ENCODE measurements around the gene GAPDHS.
A peak's percentile ranks its signal among the peaks of the same experiment; 100 is the strongest.

Gene GAPDHS

GRCh38 chr19:35519291-35519690, 14.0 kb upstream of the GAPDHS start:
- Histone ChIP-seq H3K36me3 (no peaks in the 10 kb centered on the region), H3K4me3 (no peak overlapping the region), H3K27ac (no peak overlapping the region), H3K4me1 (peaks cover 3% of the 10 kb centered on the region; the same call in 1 of the 2 replicates), H3K27me3 (no peaks in the 10 kb centered on the region), H3K9ac (no peak overlapping the region), H3K9me3 (no peaks in the 10 kb centered on the region), H4K20me1 (no peaks in the 10 kb centered on the region), H3K4me2 (no peak overlapping the region)
- TF ChIP-seq Cebpa-rat (IDR thresholded peaks at IDR 0.05), result no peak

DNA sequence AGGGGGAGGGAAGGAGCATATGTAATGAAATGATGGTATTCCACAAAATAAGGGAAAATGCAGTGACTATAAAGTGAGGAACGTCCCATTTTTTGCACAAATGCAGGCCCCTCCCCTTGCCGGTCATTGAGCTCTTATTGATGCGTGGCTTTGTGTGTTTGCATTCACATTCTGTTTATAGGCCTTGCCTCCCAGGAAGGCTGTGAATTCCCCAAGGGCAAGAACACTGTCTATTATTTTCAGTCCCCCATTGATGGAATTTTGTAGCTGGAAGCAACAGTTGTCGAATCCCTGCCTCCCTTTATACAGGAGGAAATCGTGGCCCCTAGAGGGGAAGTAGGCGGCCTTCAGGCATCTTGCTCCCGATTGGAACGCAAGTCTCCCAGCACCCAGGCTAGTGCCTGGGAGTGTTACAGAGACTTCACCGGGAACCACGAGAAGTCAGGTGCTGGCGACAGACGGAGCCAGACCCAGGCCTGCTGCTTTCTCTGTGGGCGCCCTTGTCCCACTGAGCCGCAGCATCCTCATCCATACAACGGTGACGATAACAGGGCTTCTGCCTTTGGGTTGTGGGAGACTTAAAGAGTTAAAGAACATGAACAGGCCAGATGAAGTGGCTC, 12.0 kb upstream of the GAPDHS start:
- Histone ChIP-seq H3K36me3 (no peaks in the 10 kb centered on the region), H3K27ac (no peak overlapping the region), H3K4me2 (no peak overlapping the region), H3K4me1 (no peaks in the 10 kb centered on the region), H4K20me1 (no peaks in the 10 kb centered on the region), H3K9me3 (no peaks in the 10 kb centered on the region), H3K27me3 (no peaks in the 10 kb centered on the region), H3K9ac (no peak overlapping the region), H3K4me3 (no peak overlapping the region)
- TF ChIP-seq Cebpa-rat (IDR thresholded peaks at IDR 0.05), result no peak

GRCh38 chr19:35522745-35523327, 10.4 kb upstream of the GAPDHS start:
- no peak overlapping the region for H3K4me3 ChIP-seq
- no peaks in the 10 kb centered on the region for H4K20me1 ChIP-seq
- no peaks in the 10 kb centered on the region for H3K27me3 ChIP-seq
- no peak for TF ChIP-seq Cebpa-rat (IDR thresholded peaks at IDR 0.05)
- no peak overlapping the region for H3K27ac ChIP-seq
- H3K9ac ChIP-seq, result no peak overlapping the region
- H3K36me3 ChIP-seq, result no peaks in the 10 kb centered on the region
- no peaks in the 10 kb centered on the region for H3K9me3 ChIP-seq
- no peaks in the 10 kb centered on the region for H3K4me1 ChIP-seq
- H3K4me2 ChIP-seq, result no peak overlapping the region

- Histone ChIP-seq H3K36me3 (no peaks in the 10 kb centered on the region), H3K27ac (no peak overlapping the region), H3K4me1 (peaks cover 9% of the 10 kb centered on the region), H3K4me2 (no peak overlapping the region), H3K4me3 (no peak overlapping the region), H4K20me1 (no peaks in the 10 kb centered on the region), H3K27me3 (no peaks in the 10 kb centered on the region), H3K9me3 (no peaks in the 10 kb centered on the region), H3K9ac (no peak overlapping the region)
- TF ChIP-seq Cebpa-rat (IDR thresholded peaks at IDR 0.05), result no peak
Measured at GRCh38 chr19:35524181-35524837, 8.9 kb upstream of the GAPDHS start.

DNA sequence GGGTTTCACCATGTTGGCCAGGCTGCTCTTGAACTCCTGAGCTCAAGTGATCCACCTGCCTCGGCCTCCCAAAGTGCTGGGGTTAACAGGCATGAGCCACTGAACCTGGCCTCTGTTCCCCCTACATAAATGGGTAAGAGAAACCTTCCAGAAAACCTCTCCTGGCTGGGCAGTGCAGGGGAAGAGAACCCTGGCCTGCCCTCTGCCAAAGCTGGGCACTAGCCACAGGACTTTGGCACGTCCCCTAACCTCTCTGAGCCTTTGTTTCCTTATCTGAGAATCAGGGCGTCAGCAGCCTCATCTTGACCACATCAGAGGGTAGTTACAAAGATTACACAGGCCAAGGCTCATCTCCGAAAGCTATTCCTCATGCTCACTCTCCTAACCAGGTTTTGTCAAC, 7.4 kb upstream of the GAPDHS start:
- no peak overlapping the region for H3K27ac ChIP-seq
- H3K9ac ChIP-seq, result no peak overlapping the region
- no peaks in the 10 kb centered on the region for H4K20me1 ChIP-seq
- H3K4me2 ChIP-seq, result no peak overlapping the region
- H3K36me3 ChIP-seq, result no peaks in the 10 kb centered on the region
- no peaks in the 10 kb centered on the region for H3K9me3 ChIP-seq
- H3K4me3 ChIP-seq, result no peak overlapping the region
- peaks cover 18% of the 10 kb centered on the region for H3K4me1 ChIP-seq
- TF ChIP-seq Cebpa-rat (IDR thresholded peaks at IDR 0.05), result no peak
- H3K27me3 ChIP-seq, result no peaks in the 10 kb centered on the region

DNA sequence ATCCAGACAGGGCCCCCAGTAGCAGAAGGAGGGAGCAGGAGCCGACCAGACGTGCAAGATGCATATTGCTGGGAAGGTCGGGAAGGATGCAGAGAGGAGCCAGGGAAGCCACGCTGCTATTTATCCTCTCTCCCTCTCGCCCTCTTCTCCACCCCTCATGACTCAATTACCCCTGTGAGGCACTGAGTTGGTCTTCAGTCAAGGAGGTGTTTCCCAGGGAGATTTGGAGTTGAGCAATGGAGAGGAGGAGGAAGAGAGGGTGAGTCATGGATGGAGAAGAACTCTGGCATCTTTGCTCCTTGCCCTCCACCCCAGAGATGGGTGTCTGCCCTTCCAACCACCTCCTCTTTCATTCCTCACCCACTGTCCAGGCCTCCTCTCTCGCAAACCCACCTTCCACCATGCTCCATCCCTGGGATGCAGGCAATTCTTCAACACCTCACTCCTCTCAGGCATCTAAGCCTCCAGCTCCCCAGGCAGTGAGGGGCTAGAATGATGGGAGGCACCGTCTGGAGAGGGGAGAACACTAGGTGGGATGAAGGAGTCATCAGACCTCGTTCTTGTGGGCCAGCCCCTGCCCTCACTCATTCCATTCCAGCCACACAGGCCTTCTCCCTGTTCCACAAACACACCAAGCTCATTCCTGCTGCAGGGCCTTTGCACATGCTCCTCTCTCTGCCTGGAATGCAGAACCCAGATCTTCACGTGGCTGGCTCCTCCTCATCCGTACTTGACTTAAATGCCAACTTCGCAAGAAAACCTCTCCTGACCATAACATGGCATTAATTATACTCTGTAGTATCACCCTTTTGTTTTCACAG, 4.8 kb upstream of the GAPDHS start, which contains the start of gene SBSN:
Gene SBSN, minus strand, starts transcription at position 94 of the 821 bp plus-strand sequence. Its CDS starts 30 bp downstream, at position 64.
- Histone ChIP-seq H3K27me3 (peaks cover 8% of the 10 kb centered on the region; the same call in 1 of the 2 replicates), H3K9ac (no peak within 1 kb of the TSS)

GRCh38 chr19:35529241-35530218, 3.7 kb upstream of the GAPDHS start:
- 0 out of 2 replicates have a peak overlapping the region, but pooled peaks have one; percentile 37 for H3K27ac ChIP-seq
- H3K27me3 ChIP-seq, result peaks cover 19% of the 10 kb centered on the region; the same call in 1 of the 2 replicates

More for the DNA sequence above, 4.8 kb upstream of the GAPDHS start, which contains the start of gene SBSN:
- peak within 1 kb of the TSS; percentile 63 for H3K4me2 ChIP-seq
- TF ChIP-seq Cebpa-rat (IDR thresholded peaks at IDR 0.05), result no peak
- peaks cover 18% of the 10 kb centered on the region for H3K4me1 ChIP-seq
- no peaks in the 10 kb centered on the region for H3K36me3 ChIP-seq
- H3K27ac ChIP-seq, result 0 out of 2 replicates have a peak within 1 kb of the TSS, but pooled peaks have one; percentile 37
- H3K4me3 ChIP-seq, result no peak within 1 kb of the TSS
- no peaks in the 10 kb centered on the region for H3K9me3 ChIP-seq
- H4K20me1 ChIP-seq, result no peaks in the 10 kb centered on the region

DNA sequence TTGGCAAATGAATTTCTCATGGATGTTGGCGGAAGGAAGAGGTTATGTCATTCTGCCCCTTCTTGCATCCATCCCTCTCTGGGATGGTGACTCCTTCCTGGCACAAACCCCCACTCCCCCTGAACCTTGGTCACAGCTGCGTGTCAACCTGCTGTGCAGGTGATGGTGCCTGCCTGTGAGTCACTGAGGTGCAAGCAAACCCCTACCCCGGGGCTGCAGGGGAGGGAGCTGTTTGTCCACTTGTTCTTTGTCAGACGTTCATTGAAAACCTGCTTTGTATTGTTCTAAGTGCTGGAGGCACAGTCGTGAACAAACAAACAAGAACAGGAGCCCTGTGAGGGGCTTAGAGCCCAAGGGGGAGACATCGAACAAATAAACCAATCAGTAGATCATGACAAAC, 2.0 kb upstream of the GAPDHS start:
- no peak overlapping the region for H3K4me3 ChIP-seq
- H3K9ac ChIP-seq, result no peak overlapping the region
- H3K9me3 ChIP-seq, result no peaks in the 10 kb centered on the region
- no peak overlapping the region for H3K4me2 ChIP-seq
- H3K36me3 ChIP-seq, result no peaks in the 10 kb centered on the region
- no peak for TF ChIP-seq Cebpa-rat (IDR thresholded peaks at IDR 0.05)
- peaks cover 26% of the 10 kb centered on the region for H3K4me1 ChIP-seq
- peaks cover 20% of the 10 kb centered on the region; the same call in 1 of the 2 replicates for H3K27me3 ChIP-seq
- H4K20me1 ChIP-seq, result no peaks in the 10 kb centered on the region
- no peak overlapping the region for H3K27ac ChIP-seq

More at GRCh38 chr19:35529241-35530218, 3.7 kb upstream of the GAPDHS start:
- no peaks in the 10 kb centered on the region for H3K36me3 ChIP-seq
- no peak for TF ChIP-seq Cebpa-rat (IDR thresholded peaks at IDR 0.05)
- no peaks in the 10 kb centered on the region for H3K9me3 ChIP-seq
- H3K9ac ChIP-seq, result no peak overlapping the region
- H3K4me2 ChIP-seq, result peak overlapping the region; percentile 63
- H3K4me3 ChIP-seq, result no peak overlapping the region
- no peaks in the 10 kb centered on the region for H4K20me1 ChIP-seq
- peaks cover 26% of the 10 kb centered on the region for H3K4me1 ChIP-seq
